Right ventricle myocardium superior (tissue), 1 donor: ENCODE measurements around the gene CKS1B. TPM values are rescaled to one million over a fixed set of nuclear protein-coding genes. Genes with fewer than 3 reads are reported as not detected.

Experiments
- ATAC-seq: fragments of 200-7000 bp; cut with Tn5 transposase; one replicate; pipeline ENCODE4 v1.9.1; 2020; ENCODE audit warnings: mild to moderate bottlenecking; ENCODE audit not compliant: poor library complexity
- DNase-seq: peaks from one replicate; pipeline ENCODE4 v3.0.0-alpha.2; 2020
- intact Hi-C: fragments of 100-400 bp; cut with DNase I; formaldehyde crosslinking; loops from one replicate; pipeline ENCODE4 v1.11.2; 2022
- long read RNA-seq: library from polyadenylated mRNA; unstranded; transcript quantifications from one replicate; pipeline ENCODE4 v2.0.0, GENCODE V29; 2021
- total RNA-seq: library from RNA; stranded (reverse); fragmentation: NEBNext Ultra II Directional; extraction: Animal tissue kit (Norgen Biotek cat#: 25700); gene quantifications from one replicate; pipeline ENCODE4 v1.2.1, GENCODE V29; 2021
- donor health status: DM: no; HTN: yes; CAD: no; lungs with severe emphysema.

Gene CKS1B
- total RNA-seq, result 15.5 TPM
- long read RNA-seq, transcript CKS1B-201 (3 exons, 759 nt), result major isoform, 12 of 14 reads
- long read RNA-seq, partial matches to known transcripts, result 0 of 14 reads
- long read RNA-seq, other reads (novel, unspliced or antisense), result 0 of 14 reads

- intact Hi-C loops, result loop anchor here (5.0 kb wide), 1 partner anchor 43 kb away; no protein-coding TSS in a partner anchor
- DNase-seq (peak; percentile 97), ATAC-seq (peak; percentile 85)
Observed at GRCh38 chr1:154974102-154974807, at the start of gene CKS1B. Gene CKS1B, plus strand, starts transcription at chr1:154974681. Its CDS starts 65 bp downstream, at chr1:154974746.

DNA sequence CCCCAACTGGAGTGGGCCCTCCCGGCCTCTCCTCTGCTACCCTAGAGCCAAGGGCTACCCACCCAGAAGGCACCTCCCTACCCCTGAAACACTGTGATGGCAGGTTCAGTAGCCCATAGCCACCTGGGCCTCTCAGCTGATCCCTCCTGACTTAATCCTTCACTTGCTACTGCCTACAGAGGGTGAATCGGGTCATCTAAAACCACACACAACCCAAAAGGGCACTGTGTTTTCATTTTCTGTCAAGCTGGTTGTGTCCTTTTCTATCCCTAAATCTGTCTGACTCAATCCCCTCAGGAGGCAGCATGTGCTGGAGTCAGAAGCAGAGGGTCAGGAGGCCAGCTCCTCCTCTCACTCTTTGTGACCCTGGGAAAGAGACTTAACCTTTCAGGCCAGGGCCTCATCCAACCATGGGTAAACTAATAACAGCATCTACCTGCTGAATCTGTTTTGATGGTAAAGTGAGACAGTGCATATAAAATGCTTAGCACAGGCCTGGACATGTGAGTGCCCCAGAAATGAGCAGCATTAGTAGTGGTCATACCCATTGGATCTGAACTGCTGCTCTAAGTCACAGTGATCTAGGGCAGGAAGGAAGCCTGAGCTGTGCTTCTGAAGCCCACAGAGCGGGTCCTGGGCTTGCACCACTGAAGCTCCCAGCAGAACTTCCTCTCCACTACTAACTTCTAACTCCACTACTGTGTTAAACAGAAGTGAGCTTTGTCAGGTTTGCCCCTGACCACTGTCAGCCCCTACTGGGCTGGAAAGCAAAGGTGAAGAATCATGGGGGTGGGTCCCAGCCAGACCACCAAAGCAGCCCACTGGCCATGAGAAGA, 48.9 kb upstream of the CKS1B start:
- ATAC-seq (no peak), DNase-seq (no peak)
- intact Hi-C loops, result no loop called here

GRCh38 chr1:154926201-154926600, 48.3 kb upstream of the CKS1B start:
- ATAC-seq, result no peak
- intact Hi-C loops, result no loop called here

GRCh38 chr1:154931940-154932487, 42.5 kb upstream of the CKS1B start:
- DNase-seq (no peak), ATAC-seq (no peak)
- intact Hi-C loops, result no loop called here

More at GRCh38 chr1:154926201-154926600, 48.3 kb upstream of the CKS1B start:
- no peak for DNase-seq

DNA sequence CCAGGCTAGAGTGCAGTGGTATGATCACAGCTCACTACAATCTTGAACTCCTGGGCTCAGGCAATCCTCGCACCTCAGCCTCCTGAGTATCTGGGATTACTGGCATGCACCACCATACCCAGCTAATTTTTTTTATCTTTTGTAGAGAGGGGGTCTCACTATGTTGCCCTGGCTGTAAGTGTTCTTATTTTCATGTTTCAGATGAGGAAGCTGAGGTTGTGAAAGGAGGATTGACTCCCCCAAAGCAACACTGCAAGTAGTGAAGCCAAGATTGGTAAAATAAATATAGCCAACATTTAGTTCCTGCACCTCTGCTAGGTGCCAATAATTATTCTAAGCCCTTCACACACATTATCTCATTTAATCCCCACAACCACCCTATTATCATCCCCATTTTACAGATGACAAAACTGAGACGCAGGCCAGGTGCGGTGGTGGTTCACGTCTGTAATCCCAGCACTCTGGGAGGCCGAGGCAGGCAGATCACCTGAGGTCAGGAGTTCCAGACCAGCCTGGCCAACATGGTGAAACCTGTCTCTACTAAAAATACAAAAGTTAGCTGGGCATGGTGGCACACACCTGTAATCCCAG, 40.0 kb upstream of the CKS1B start:
- intact Hi-C loops, result no loop called here

DNA sequence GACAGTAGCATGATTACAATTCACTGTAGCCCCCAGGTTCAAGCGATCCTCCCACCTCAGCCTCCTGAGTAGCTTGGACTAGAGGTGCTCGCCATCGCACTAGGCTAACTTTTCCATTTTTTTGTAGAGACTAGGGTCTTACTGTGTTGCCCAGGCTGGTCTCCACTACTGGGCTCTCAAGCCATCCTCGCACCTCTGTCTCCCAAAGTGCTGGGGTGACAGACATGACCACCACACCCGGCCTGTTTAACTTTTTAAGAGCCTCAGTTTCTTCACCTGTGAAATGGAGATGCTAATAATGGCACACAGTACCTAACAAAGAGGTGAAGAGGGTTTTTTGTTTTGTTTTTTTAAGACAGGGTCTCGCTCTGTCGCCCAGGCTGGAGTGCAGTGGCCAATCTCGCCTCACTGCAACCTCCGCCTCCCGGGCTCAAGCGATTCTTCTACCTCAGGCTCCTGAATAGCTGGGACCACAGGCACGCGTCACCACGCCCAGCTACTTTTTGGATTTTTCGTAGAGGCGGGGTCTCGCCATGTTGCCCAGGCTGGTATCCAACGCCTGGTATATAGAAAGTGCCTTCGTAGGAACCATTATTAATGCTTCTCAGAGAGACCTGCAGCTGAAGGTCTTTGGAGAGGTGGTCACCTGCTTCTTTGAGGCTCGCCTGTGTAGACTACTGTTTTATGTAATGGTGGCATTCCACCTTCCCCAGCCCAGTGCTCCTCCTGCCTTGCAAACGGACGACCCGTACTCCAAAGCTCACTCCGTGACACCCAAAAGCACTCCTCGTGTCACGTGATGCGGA, 38.5 kb upstream of the CKS1B start:
- no peak for ATAC-seq
- DNase-seq, result no peak
- intact Hi-C loops, result no loop called here

More for the DNA sequence above, 40.0 kb upstream of the CKS1B start:
- ATAC-seq, result no peak
- DNase-seq, result no peak

- ATAC-seq (peak; percentile 96), DNase-seq (peak; percentile 97)
- intact Hi-C loops, result no loop called here
Observed at GRCh38 chr1:154936555-154937084, 37.9 kb upstream of the CKS1B start, which contains the start of gene PMVK. Gene PMVK, minus strand, starts transcription at chr1:154936719. Its CDS starts 34 bp downstream, at chr1:154936685.

DNA sequence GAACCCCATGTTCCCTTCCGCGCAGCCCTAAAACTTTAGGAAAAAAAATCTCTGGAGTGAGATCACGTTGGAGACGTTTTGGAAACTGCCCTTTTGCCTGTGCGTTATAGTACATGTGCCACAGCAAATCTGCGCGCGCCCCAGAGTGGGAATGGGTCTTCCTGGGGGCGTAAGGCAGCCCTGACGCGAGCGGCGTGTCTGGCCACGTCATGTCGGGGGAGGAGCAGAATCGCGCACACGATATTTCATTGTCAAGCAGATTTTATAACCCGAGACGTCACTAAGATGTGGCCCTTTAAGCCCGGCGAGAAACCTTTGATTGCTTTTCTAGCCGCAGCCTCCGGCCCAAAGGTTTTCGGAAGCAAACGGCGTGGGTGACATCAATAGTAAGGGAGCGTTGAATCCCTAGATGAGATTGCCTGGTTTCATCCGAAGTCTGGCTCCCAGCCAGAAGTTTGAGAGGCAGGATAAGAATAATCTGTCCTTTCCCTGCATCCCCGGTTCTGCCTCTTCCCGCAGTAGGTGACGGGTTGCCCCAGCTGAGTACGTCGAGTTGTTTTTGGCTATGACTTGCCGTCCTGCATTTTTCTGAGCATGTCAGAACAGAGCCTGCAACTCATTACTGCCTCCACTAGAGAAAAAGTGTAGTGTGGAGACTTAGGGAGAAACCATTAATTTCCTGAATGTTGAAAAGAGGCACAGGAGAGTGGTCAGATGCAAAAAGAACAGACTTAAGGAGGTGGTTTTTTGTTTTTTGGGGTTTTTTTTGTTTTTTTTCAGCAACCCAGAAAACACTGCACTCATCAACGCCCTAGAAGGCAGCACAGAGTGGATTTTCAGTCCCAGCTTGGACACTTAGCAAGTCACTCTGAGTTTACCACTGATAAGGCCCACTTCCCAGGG, 37.1 kb upstream of the CKS1B start:
- DNase-seq (peak; percentile 94), ATAC-seq (peak; percentile 92)
- intact Hi-C loops, result no loop called here

- no peak for ATAC-seq
- no peak for DNase-seq
- intact Hi-C loops, result no loop called here
Observed at GRCh38 chr1:154937988-154938386, 36.5 kb upstream of the CKS1B start.

GRCh38 chr1:154938604-154939399, 35.7 kb upstream of the CKS1B start:
- ATAC-seq, result no peak
- intact Hi-C loops, result no loop called here
- DNase-seq, result no peak

DNA sequence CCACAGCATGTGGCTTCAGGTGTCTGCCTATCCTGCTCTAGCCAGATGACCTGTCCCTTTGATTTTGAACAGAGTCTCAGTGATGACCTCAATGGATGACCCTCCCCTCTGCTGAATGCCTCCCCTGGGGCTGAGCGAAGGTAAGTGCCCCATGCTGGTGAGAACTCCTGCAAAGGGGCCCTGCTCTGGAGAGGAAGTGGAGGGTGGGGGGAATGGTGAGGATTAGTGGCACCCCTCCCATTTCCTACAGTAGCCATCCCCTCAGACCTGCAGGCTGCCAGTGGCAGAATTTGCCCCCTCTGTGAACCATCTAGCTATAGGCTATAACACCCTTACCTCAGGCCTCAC, 34.3 kb upstream of the CKS1B start:
- ATAC-seq, result no peak
- intact Hi-C loops, result no loop called here
- DNase-seq, result no peak

DNA sequence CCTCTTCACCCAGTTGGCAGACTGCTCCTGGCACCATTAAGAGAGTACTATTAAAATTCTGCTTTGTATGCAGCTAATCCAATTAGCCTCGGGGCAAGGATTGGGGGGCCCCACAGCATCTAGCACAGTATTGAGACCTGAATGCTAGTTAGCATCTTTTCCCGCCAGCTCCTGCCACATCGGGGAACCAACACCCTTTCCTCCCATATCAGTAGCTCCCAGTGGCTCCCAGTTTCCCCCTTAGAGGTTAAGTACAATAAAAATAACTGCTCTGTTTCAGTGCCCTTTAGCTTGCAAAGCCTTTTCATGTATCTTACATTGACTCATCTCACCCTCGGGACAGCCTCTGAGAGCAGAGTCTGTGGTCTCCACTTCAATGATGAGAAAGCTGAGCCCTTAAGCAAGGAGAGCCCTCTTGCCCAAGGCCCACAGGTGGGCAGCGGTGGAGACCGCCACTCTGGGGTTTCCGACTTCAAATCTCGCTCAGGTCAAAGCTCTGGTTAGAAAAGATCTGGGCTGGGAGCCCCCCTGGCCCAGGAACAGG, 33.8 kb upstream of the CKS1B start:
- no peak for DNase-seq
- intact Hi-C loops, result no loop called here
- ATAC-seq, result no peak

GRCh38 chr1:154941333-154942013, 33.0 kb upstream of the CKS1B start:
- ATAC-seq, result no peak
- intact Hi-C loops, result no loop called here
- DNase-seq, result no peak

DNA sequence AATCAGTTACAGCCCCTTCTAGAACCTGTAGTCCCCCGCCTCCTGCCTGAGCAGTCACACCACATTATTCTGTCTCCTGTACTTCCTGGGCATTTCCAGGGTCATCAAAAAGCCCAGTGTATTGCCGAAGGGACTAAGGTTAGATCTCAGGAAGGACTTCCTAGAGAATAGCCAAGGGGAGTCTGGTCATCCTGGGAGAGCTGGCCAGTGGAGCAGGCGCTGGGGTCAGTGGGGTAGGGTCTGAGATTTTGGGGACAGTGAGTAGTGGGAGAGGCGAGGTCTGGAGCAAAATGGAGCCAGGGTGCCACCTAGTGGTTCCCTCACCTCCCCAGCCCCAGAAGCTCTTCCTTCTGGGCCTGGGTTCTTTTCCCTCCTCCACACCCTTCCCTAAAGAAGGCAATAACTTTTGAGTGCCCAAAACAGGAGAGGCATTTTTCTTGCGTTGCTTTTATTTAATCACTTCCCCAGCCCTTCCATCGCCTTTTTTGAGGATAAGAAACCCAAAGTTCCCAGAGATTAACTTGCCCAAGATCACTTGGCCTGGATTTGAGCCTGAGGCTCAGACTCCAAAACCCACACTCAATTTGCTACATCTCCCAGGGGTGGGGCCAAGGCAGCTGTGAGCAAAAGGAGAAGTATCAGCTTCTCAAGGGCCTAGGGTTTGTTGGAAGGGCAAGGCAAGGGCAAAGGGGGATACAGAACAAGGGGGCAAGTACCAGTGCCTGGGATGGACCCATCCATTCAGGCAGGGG, 30.7 kb upstream of the CKS1B start:
- peak; percentile 63 for ATAC-seq
- intact Hi-C loops, result no loop called here
- no peak for DNase-seq
